Mesothelial cell of epicardium (in vitro differentiated cells): ENCODE data around the gene VPREB1. TPM values are rescaled to one million over a fixed set of nuclear protein-coding genes. Genes with fewer than 3 reads are reported as not detected.

Experiments
- DNase-seq, 2 experiments: peaks; one replicate each; pipeline ENCODE4 v3.0.0; 2021; ENCODE audit warnings: low spot score in 2 of 2; ENCODE audit not compliant: unreplicated experiment in 2 of 2
- H3K27ac Mint-ChIP-seq: 2 replicates; pipeline ENCODE4 v1.8.0; 2021; ENCODE audit warnings: mixed read lengths
- H3K27me3 Mint-ChIP-seq: 2 replicates; pipeline ENCODE4 v1.8.0; 2021; ENCODE audit warnings: low read depth, mixed read lengths
- H3K36me3 Mint-ChIP-seq: 2 replicates; pipeline ENCODE4 v1.8.0; 2021; ENCODE audit warnings: mixed read lengths
- H3K4me1 Mint-ChIP-seq: 2 replicates; pipeline ENCODE4 v1.8.0; 2021; ENCODE audit warnings: mixed read lengths
- H3K4me3 Mint-ChIP-seq: 2 replicates; pipeline ENCODE4 v1.8.0; 2021; ENCODE audit warnings: mild to moderate bottlenecking, moderate library complexity, mixed read lengths
- H3K9me3 Mint-ChIP-seq: 2 replicates; pipeline ENCODE4 v1.8.0; 2021; ENCODE audit warnings: mixed read lengths
- total RNA-seq: library from RNA; stranded (reverse); gene quantifications from 3 replicates; pipeline ENCODE4 v1.2.1, GENCODE V29; 2021
- TF ChIP-seq, protein P1 (sequence below): fragments of 200-600 bp; sonication (generic); IDR thresholded peaks from one replicate; pipeline ENCODE4 v1.5.0; 2021; ENCODE audit warnings: antibody characterized with exemption; ENCODE audit not compliant: unreplicated experiment

The VPREB1 gene
- total RNA-seq, 1 donor from 2014 or later, result not detected

DNA sequence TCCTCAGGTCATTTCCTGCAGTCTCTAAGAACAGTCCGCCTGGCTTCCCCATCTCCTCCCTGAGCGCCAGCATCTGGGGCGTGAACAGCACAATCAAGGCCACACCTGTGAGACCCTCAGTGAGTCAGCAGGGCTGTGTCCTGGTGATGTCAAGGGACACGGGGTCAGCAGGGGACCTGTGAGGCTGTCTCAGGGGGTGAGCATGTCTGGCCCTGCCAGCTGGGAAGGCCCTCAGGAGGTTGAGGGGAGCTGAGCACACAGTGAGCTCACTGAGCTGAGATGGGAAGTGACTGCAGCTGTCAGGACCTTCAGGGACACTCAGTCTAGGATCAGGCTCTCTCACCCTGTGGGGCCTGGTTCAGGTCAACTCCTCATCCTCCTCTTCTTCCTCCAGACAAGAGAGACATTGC is 46.6 kb upstream of the VPREB1 start:
- no peaks in the 10 kb centered on the region for H3K36me3 Mint-ChIP-seq
- H3K4me1 Mint-ChIP-seq, result no peaks in the 10 kb centered on the region
- DNase-seq, result no peak
- H3K4me3 Mint-ChIP-seq, result no peak overlapping the region
- TF ChIP-seq, protein P1, sequence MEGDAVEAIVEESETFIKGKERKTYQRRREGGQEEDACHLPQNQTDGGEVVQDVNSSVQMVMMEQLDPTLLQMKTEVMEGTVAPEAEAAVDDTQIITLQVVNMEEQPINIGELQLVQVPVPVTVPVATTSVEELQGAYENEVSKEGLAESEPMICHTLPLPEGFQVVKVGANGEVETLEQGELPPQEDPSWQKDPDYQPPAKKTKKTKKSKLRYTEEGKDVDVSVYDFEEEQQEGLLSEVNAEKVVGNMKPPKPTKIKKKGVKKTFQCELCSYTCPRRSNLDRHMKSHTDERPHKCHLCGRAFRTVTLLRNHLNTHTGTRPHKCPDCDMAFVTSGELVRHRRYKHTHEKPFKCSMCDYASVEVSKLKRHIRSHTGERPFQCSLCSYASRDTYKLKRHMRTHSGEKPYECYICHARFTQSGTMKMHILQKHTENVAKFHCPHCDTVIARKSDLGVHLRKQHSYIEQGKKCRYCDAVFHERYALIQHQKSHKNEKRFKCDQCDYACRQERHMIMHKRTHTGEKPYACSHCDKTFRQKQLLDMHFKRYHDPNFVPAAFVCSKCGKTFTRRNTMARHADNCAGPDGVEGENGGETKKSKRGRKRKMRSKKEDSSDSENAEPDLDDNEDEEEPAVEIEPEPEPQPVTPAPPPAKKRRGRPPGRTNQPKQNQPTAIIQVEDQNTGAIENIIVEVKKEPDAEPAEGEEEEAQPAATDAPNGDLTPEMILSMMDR, result no peak
- peaks cover 80% of the 10 kb centered on the region for H3K27me3 Mint-ChIP-seq
- H3K27ac Mint-ChIP-seq, result no peak overlapping the region
- H3K9me3 Mint-ChIP-seq, result no peaks in the 10 kb centered on the region

DNA sequence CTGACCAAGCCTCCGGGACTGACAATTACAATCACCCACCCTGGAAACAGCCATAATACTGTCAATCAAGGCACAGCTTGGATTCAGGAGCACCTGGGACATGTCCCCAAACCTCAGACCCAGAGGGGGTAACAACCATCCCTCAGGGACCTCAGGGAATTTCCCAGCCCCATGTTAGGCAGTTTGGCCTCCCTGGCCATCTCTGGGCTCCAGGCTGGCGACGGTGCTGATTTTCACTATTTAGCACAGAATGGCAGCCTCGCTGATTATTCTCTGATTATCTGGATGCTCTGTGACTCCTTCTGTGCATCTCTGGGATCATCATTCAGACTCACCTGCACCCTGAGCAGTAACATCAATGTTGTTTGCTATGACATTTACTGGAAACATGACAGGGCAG is 45.8 kb upstream of the VPREB1 start:
- peaks cover 87% of the 10 kb centered on the region for H3K27me3 Mint-ChIP-seq
- no peaks in the 10 kb centered on the region for H3K36me3 Mint-ChIP-seq
- no peaks in the 10 kb centered on the region for H3K9me3 Mint-ChIP-seq
- TF ChIP-seq, protein P1, result no peak
- no peak overlapping the region for H3K4me3 Mint-ChIP-seq
- H3K27ac Mint-ChIP-seq, result no peak overlapping the region
- no peak for DNase-seq
- no peaks in the 10 kb centered on the region for H3K4me1 Mint-ChIP-seq

DNA sequence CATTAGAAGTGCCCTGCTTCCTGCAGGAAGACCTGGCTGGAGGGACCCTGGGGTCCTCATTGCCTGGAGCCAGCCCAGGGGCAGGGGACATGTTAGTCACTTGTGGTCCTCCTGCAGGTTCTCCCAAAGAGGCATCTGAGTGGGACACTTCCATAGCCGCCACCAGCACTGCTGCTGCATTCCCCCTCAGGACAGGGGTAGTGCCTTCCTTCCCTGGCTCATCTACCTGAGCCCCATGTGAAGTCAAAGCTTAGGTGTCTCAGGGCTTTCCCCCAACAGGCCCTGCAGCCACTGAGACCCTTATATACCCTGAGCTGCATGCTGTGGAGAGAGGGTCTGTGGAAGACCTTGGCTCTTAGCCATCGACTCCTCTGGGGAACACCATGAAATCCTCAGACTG is 45.0 kb upstream of the VPREB1 start:
- H3K27me3 Mint-ChIP-seq, result peaks cover 95% of the 10 kb centered on the region
- no peak for DNase-seq
- no peaks in the 10 kb centered on the region for H3K36me3 Mint-ChIP-seq
- H3K4me3 Mint-ChIP-seq, result no peak overlapping the region
- TF ChIP-seq, protein P1, result no peak
- H3K27ac Mint-ChIP-seq, result no peak overlapping the region
- no peaks in the 10 kb centered on the region for H3K9me3 Mint-ChIP-seq
- H3K4me1 Mint-ChIP-seq, result no peaks in the 10 kb centered on the region

DNA sequence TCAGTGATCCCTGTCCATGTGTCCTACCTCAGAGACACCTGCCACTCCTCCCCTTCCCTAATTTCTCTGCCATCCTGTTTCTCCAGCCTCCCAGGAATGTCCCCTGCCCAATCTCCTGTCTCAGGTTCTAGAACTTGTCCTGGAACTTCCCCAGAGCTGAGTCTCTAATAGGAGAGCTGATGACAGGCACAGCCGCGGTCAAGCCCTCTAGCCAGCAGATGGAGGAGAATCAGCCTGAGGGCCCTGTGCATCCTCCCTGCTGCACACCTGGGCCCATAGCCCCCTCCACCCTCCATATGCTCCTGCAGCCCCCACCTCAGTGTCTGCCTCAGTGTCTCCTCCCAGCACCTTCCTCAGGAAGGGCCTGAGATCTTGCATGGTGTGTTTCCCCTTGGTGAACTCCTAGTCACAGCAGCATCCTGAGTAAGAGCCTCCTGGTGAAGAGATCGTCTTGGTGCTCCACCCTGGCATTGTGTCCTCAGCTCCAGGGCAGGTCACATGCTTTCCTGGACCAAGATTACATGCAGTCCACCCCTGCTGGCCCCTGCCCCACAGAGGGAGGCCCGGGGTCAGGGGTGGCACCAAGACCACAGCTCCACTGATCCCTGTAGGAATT is 43.9 kb upstream of the VPREB1 start:
- no peak overlapping the region for H3K4me3 Mint-ChIP-seq

DNA sequence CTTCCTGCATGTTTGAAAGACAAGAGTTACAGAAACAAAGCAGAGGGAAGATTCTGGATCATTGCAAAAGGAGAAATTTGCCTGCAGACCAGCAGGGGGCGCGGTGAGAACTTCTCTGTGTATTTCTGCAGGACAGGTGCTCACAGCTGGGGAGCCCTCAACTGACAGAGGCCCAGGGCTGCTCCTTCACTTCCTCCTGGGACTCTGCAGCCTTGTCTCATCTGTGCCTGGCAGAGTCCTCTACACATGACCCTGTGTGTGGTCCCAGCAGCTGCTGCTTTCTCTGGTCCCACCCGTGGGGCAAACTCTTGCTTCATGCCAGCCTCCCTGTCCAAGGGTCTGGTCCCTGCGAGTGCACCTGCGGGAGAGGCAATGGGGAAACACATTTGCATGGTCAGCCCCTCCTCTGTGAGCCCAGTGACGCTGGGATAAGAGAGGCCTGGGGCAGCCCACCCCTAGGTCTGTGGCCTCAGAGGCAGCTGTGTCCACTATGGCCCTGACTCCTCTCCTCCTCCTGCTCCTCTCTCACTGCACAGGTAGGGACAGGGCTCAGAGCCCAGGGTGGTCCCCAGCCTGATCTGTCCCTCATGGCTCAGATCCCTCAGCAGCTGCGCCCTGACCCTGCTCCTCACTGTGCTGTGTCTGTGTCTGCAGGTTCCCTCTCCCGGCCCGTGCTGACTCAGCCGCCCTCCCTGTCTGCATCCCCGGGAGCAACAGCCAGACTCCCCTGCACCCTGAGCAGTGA is 43.2 kb upstream of the VPREB1 start:
- TF ChIP-seq, protein P1, result no peak
- no peaks in the 10 kb centered on the region for H3K9me3 Mint-ChIP-seq

More for the DNA sequence above, 43.9 kb upstream of the VPREB1 start:
- Mint-ChIP-seq H3K27ac (no peak overlapping the region), H3K27me3 (peaks cover 98% of the 10 kb centered on the region), H3K36me3 (no peaks in the 10 kb centered on the region), H3K9me3 (no peaks in the 10 kb centered on the region), H3K4me1 (no peaks in the 10 kb centered on the region)
- TF ChIP-seq, protein P1, result no peak
- DNase-seq, result no peak

More for the DNA sequence above, 43.2 kb upstream of the VPREB1 start:
- Mint-ChIP-seq H3K4me3 (no peak overlapping the region), H3K36me3 (no peaks in the 10 kb centered on the region), H3K27ac (no peak overlapping the region), H3K4me1 (no peaks in the 10 kb centered on the region), H3K27me3 (peaks cover 99% of the 10 kb centered on the region)
- no peak for DNase-seq
